Measurements from ENCODE around the gene FBXO3. TPM values are rescaled to one million over a fixed set of nuclear protein-coding genes. Genes with fewer than 3 reads are reported as not detected.
"Not testable (repeated sequence)": the region's sequence is repeated elsewhere in the genome, so short reads cannot be mapped to it uniquely, and the experiment has no call there.

The FBXO3 gene
- total RNA-seq, 1 donor from 2014 or later = 40.9 TPM

DNA sequence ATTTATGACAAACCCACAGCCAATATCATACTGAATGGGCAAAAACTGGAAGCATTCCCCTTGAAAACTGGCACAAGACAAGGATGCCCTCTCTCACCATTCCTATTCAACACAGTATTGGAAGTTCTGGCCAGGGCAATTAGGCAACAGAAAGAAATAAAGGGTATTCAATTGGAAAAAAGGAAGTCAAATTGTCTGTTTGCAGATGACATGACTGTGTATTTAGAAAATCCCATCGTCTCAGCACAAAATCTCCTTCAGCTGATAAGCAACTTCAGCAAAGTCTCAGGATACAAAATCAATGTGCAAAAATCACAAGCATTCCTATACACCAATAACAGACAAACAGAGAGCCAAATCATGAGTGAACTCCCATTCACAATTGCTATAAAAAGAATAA is 46.8 kb downstream of the FBXO3 start:
- not testable (repeated sequence) for DNase-seq

DNA sequence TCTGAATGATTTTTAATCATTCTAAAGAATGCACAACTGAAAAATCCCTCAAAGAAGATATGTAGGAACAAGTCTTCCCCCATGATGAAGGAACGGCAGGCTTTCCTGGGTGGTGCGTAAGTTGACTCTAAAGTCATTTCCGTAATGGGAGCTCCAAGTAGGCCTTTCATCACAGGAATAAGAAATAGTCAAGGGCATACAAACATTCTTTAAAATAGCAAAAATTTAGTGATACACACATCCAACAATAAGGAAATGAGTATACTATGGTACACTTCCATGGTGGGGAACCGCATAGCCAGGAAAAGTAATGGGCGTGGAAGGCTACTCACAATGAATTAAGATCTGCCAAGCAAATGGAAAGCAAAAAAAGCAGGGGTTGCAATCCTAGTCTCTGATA is 48.8 kb downstream of the FBXO3 start:
- no peak for DNase-seq

DNA sequence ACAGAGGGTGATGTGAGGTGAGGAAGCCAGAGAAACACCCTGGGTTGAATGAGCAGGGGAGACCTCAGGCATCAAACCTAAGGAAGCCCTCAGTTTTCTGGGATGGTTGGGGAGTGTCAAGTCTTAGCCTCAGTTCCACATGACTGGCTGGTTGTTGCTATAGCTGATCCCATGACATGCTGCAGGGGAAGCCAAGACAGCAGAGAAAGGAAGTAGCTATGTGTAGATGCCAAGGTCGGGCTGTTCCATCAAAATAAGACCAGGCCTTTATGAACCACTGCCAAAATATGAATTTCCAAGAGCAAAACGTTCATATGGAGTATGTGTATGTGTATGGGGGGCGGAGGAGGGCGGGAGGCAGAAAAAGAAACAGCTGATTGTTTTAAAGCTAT is 49.7 kb downstream of the FBXO3 start:
- DNase-seq = peak; percentile 63

DNA sequence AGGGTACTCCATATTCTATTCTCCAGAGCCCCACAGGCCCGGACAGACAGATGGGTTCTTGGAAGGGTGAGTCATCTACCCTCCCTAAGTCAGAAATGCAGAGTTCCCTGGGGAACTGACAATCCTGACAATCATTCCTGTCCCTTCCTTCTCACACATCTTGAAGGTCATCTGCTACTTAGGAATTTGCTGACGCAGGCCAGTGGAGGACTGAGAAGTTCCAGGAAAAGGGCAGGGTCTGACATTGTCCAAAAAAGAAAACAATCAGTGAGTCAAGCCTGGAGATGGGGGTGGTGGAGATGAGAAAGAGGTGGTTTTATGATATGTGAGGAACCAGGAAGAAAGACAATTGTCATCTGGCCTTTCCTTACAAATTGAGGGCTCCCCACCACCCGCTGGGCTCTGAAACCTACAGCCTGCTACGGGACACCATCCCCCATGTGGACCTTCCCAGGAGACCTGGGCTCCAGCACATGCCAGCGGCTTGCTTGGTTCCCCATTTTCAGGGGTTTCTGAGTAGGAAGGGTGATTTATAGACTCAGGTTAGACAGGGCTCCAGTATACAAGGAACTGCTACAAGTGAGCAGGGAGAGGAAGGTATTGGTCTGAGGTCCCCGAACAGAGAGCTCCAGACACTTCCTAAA is 51.0 kb downstream of the FBXO3 start:
- no peak for DNase-seq

DNA sequence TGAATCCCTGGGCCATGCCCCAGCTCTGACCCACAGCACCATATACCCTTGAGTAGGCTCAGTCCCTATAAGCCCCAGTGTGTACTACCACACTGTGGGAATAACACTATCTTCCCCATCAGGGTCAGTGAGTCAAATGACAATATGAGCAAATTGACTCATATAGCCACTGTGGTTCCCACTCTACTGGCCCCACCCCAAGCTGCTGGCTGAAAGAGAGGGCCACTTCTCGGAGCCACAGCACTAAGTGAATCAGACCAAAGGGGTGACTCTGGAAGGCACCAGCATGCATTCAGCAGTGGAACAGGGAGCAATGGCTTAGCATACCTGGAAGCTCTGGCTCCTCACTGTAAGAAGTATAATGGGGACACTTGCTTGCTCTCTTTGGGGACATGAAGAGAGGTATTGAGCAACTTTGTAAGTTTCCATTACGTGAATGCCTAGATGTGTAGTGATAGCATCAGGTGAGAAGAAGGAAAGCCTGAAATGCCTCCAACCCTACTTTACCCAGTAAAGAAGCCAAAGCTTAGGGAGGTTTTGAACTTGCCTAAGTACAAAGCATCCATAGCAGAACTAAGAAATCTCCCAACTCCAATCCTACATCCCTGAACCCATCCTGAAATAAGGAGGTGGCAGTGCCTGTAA is 51.6 kb downstream of the FBXO3 start:
- no peak for DNase-seq

DNA sequence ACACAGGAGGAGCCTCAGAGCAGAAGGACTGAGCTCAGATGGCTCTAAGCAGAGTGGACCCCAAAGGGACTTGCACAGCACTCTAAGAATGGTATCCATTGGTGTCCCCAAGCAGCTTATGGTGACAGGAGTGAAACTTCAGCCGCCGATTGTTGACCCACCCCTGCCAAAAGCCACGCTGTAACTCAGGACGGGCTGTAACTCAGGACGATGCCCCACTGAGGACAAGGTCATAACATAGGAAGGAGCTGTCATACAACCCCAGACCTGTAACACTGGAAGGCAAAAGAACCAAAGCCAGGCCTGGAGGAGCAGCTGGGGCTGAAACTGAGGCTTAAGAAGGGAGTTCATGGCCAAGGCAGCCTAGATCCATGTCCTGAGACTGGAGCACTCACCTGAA is 52.3 kb downstream of the FBXO3 start:
- no peak for DNase-seq

DNA sequence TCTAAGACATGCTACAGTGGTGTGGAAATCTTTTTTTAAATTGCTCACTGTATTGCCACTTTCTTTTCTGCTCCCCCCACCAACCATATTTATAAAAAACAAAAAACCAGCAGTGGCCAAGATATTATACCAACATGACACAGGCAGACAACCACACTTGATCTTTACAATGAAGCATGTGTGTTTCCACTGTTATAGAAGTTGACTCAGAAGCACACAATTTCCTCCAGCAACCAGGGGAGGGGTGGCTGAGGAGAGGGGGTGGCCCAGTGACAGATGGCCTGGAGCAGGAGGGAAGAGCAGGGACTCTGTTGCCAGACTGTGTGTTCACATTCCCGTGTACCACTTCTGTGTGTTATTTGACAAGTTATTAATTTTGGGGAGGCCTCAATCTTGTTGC is 52.9 kb downstream of the FBXO3 start:
- peak; percentile 54 for DNase-seq

DNA sequence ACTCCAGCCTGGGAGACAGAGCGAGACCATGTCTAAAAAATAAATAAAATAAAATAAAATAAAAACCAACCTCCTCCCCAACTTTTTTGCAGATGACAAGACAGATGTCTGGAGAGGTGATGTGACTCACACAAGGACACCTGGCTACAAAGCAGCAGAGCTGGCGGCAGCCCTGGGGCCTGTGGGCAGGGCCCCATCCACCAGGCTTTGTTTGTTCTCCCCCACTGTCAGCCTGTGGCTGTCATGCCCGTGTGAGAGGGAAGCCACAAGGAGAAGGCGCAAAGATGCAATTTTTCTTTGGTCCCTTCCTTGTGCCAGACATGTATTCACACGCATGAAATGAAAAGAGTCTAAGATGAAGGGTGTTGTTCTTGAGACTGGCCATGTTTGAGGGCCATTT is 54.7 kb downstream of the FBXO3 start:
- DNase-seq = no peak

DNA sequence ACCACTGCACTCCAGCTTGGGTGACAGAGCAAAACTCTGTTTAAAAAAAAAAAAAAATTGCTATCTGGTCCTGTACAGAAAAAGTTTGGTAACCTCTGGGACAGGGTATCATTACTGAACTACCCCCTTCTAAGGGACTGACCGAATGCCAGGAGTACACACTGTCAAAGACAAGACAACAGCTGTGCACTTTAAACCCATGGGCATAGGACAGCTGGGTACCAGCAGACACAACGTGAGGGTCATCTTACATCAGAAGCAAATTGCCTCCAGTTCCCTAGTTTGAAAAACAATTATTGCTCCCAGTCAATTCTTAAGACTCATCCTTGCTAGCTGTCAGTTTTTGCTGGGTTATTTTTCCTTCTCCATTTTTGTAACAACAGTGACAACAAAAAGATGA is 55.9 kb downstream of the FBXO3 start:
- no peak for DNase-seq

DNA sequence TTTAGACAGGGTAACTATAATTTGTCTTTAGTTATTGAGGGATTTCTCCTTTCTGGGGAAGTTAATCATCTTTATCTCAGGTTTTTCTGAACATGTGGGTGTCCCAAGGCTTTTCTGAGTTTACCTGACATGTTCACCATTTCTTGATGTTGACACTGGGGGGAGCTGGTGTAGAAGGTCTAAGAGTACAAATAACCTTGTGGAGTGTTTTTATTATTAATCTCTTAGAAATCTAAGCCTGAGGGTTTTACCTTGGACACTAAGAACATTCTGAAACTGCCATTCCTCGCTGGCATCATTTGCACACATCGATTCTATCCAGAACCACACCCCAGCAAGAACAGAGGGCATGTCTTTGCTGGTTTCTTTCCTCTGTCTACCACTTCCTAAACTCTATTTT is 58.1 kb downstream of the FBXO3 start:
- no peak for DNase-seq

DNA sequence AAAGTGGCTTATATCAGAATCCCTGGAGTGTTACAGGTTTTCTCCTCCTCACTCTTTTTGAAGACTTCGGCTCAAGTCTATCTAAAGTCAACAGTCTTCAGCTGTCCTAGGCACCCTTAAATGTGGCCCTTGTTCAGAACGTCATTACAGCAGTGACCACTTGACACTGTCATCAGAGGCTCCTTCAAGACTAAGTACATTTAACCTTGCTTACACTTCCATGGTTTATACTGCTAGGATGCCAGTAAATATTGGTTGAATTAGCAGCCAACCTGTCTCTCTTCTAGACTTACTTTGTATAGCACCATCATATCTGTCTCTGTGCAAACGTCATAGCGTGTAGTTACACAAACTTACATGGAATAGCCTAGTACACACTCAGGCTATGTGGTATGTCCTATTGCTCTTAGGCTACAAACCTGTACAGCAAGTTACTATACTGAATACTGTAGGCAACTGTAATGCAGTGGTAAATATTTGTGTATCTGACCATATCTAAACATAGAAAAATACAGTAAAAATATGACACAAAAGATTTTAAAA is 60.4 kb downstream of the FBXO3 start:
- no peak for DNase-seq

DNA sequence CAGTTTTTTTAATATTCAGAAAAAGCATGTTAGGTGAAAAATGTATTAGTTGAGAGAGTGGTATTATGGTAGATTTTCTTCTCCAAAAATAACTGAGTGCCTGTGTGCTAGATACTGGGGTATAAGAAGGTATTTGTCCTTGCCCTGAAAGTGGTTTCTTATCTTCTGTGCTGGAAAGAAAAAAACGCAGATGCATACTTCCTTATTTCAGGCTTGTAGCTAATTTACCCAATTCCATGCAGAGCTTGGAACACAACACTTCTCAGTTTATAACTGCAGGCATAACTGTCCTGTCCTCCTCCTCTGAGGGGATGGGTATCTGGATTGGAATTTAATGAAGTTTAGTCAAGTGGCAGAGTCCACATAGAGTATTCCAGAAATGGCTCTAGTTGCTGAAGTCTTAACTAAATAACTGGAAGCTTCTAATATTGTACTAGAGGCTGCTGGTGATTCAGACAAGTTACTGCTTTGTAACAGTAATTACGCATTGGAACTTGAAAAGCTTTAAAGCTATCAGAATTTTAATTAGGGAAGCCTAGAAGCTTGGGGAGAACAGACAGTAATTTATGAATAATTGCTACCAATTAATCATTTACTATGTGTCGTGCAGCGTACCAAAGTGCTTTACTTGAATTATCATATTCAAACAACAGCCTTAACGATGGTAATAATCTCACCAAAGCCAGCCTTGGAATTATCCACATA is 61.0 kb downstream of the FBXO3 start:
- DNase-seq = no peak

DNA sequence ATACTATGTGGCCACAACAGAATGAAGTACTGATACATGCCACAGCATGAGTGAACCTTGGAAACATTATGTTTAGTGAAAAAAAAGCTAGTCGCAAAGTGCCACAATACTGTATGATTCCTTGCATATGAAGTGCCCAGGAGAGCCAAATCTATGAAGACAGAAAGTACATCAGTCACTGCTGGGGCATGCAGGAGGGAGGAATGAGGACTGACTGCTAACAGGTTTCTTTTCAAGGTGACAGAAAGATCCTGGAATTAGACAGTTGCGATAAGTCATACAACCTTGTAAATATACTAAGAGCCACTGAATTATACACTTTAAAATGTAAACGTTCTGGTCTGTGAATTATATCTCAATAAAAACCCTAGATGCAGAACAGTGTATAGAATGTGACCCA is 61.9 kb downstream of the FBXO3 start:
- DNase-seq = no peak

DNA sequence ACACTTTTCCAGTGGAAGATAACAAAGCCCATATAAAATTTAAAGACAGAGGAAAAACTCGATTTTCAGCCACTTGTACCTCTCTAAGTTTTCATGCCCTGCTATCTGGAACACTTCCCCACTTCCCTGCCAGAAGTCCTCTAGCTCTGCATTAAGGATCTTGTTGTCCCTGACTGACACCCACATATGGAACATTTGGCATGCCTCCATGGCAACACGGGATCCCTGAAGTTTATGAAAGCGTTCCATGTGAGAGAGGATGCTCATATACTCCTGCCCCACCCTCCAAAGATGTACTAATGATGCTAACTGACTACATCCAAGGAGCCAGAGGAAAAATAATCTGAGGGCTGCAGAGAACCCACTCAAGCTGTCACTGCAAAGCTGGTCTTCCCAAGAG is 64.9 kb downstream of the FBXO3 start:
- no peak for DNase-seq

DNA sequence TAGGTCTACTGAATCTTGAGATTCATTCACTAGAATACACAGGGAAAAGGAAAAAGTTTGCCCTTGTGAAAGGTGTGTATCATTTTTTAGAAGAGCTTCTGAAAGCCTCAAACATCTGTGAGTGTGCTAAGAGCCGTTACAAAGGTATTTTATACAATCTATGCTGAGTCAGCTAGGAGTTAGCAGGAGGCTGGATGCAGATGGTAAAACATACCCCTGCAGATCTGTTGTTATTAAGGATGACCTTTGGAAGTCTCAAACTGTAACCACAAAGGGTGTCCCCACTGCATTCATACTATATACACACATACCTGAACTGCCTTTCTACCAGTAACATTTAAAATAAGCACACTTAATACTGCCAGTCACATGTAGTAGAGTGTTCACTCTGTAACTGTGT is 65.3 kb downstream of the FBXO3 start:
- no peak for DNase-seq

DNA sequence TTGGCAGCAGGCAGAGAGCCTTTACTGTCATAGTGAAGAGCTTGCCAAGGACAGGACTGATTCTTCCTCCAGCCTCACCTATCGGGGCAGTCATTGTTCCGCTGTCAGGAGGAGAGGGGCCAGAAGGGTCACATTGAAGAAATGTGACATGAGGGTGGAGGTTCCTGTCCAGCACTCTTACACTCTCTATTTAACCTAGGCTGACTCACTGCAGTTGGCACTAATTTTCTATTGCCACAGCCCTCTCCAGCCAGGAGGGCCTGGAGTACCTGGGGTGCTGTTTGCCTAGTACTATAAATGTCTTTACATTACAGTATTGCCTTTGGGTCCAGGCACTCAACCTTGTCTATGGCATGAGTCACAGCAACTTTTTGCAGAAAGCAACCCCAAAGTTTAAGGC is 66.5 kb downstream of the FBXO3 start:
- DNase-seq = not testable (repeated sequence)

DNA sequence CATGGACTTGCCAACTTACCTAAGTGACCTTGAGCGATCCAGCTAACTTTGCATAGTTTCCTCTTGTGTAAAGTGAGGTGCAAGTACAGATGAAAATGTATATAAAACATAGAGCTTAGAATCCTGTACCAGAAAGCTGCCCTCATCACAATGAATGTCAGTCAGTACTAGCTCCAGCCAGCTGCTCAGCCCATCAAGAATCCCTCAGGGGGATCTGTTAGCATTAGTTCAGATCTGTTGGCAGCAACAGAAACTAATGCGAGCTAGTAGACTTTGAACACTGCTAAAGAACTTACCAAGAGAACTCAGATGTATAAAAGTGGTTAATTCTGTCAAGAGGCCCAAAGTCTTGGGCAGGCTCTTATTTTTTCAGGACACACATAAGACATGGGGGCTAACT is 67.4 kb downstream of the FBXO3 start:
- DNase-seq = no peak

DNA sequence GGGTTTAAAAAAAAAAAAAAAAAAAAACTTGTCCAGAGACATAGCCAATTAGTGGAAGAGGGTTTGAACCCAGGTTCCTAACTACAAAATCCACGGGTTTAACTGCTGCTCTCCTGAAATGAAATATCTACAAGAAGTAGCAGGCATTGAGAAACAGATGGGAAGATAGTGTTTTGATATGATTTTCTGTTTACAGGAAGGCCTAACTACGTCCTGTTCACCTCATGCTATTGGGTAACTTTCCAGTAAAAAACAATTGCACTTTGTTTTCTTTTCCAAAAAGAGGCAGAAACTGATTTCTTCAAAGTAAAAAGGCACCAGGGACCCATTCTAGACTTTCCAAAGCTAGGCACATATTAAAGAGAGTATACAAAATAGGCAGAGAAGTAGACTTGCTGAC is 67.8 kb downstream of the FBXO3 start:
- DNase-seq = no peak

DNA sequence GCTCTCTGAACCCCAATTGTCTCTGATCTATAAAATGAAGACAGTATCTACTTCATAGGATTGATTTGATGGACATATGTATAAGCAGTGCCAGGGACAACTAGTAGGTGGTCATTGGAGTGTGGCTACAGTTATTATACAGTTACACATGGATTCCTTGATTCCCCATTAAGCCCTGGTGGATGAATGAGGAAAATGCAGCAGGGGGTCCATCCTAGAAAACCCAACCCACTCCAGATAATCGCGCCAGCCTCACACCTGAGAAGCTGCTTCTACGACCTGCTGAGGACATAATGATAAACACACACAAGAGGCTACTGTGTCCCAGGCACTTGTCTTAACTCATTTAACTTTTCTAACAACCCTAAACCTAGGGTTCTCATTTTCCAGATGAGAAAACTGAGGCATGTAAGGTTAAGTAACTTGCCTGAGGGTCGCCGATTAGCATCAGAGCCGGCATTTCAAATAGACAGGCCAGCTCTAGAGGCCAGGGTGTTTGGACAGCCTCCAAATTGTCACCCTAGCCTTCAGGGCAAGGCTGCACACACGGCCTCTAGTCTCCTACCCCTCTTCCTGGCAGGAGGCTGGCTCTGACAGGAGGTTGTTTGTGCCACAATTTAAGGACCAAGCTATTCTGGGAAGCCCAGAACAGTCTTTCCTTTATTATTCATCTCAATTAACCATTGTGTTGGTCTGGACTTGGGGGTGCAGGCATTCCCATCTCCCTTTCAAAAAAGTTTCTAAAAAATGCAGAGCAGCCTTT is 69.9 kb downstream of the FBXO3 start:
- no peak for DNase-seq

DNA sequence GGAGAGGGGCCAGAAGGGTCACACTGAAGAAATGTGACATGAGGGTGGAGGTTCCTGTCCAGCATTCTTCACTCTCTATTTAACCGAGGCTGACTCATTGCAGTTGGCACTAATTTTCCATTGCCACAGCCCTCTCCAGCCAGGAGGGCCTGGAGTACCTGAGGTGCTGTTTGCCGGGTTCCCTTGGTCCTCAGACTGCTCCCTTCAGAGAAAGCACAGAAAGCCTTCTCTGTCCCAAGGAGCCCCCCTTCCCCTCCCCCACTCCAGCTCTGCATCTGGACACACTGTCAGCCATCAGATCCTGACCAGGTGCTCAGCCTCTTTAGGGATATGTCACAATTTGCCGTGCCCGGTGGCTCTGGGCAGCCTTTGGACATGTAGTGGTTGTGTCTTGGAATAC is 70.5 kb downstream of the FBXO3 start:
- no peak for DNase-seq

DNA sequence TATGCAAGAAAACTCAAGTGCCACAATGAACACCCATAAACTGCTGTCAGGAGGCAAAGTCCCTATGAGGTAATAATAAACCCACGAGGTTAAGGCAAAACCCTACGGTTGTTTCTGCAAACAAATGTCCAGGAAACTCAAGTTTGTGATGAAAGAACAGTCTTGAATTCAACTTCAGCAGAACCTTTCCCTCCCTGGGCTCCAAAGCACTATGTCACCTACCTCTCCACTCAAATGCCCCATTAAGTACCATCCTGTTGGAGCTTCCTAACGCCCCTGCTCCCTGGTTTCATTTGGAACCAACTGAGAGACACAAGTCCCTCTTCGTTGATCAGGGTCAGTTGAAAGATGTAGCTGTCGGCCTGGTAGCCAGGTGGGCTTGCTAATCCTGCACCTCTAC is 71.1 kb downstream of the FBXO3 start:
- DNase-seq = no peak

DNA sequence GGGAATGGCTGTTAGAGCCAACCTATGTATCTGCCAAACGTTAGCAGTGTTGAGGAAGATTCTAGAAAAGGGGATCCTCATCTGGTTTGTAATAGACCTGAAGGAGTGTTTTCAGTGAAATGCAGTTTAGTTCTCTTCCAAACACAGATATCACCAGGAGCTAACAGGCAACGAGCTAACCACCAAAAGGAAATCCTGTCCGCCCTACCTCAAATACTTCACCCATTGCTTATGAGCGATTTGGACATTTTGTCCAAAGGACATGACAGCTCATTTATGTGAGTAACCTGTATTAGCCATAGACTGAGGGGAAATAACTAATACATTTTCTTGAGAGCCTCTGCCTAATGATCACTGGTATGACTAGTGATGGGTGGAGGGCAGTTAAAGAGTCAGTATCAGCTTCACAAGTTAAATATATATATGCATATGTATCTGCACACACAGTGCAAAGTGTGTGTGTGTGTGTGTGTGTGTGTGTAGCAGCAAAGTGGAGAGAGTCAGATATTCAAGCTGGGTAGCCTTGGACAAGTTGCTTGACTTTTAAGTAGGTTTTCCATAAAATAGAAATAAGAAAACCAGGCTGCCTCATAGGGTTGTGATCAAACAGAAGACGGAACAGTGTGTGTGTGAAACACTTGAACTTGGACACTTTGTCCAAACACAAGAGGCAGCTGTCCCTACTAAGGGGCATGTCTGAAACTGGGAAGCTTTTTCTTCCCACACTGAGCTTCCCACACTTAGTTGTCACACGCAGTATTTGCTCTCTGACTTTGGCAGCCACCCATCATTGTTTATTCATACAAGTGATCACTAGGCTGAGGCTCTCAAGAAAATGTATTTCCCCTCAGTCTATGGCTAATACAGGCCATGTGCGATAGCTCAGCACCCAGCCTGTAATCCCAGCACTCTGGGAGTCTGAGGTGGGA is 72.8 kb downstream of the FBXO3 start:
- DNase-seq = peak; percentile 56

All from skin of body (tissue), 2 donors.